Endodermal cell (in vitro differentiated cells): ENCODE measurements around the gene KLHL3. TPM values are rescaled to one million over a fixed set of nuclear protein-coding genes. Genes with fewer than 3 reads are reported as not detected.

ENCODE experiments used
- DNase-seq: peaks from one replicate; pipeline ENCODE4 v3.0.0-alpha.2; 2017
- H3K27ac ChIP-seq: 2 replicates; pipeline ENCODE4 v1.5.1; 2013; ENCODE audit warnings: mild to moderate bottlenecking, low read depth, low read length, moderate library complexity
- H3K27me3 ChIP-seq: 2 replicates; pipeline ENCODE4 v1.6.1; 2013; ENCODE audit warnings: mild to moderate bottlenecking, low read length, moderate library complexity; ENCODE audit not compliant: insufficient read depth, control insufficient read depth, poor library complexity, severe bottlenecking
- H3K36me3 ChIP-seq: 2 replicates; pipeline ENCODE4 v1.7.0; 2013; ENCODE audit warnings: mild to moderate bottlenecking, low read length, moderate library complexity; ENCODE audit not compliant: control insufficient read depth, insufficient read depth
- H3K4me1 ChIP-seq: one replicate; pipeline ENCODE4 v1.7.0; 2013; ENCODE audit warnings: low read length; ENCODE audit not compliant: control insufficient read depth, insufficient read depth
- H3K4me3 ChIP-seq: 2 replicates; pipeline ENCODE4 v1.5.1; 2013; ENCODE audit warnings: mild to moderate bottlenecking, low read length, moderate library complexity
- H3K9ac ChIP-seq: 2 replicates; pipeline ENCODE4 v1.6.1; 2013; ENCODE audit warnings: mild to moderate bottlenecking, low read length, moderate library complexity; ENCODE audit not compliant: poor library complexity, severe bottlenecking; ENCODE audit errors: extremely low read depth
- H3K9me3 ChIP-seq: 2 replicates; pipeline ENCODE4 v1.6.1; 2013; ENCODE audit warnings: mild to moderate bottlenecking, low read length, moderate library complexity; ENCODE audit not compliant: control insufficient read depth
- H3K27ac Mint-ChIP-seq: 2 replicates; pipeline ENCODE4 v1.8.0; 2020; ENCODE audit warnings: mixed read lengths
- H3K27me3 Mint-ChIP-seq: 2 replicates; pipeline ENCODE4 v1.8.0; 2021; ENCODE audit warnings: mild to moderate bottlenecking, mixed read lengths; ENCODE audit not compliant: insufficient read depth
- H3K36me3 Mint-ChIP-seq: 2 replicates; pipeline ENCODE4 v1.8.0; 2020; ENCODE audit warnings: low read depth, mixed read lengths
- H3K4me1 Mint-ChIP-seq: 2 replicates; pipeline ENCODE4 v1.8.0; 2020; ENCODE audit warnings: mixed read lengths
- H3K4me3 Mint-ChIP-seq: 2 replicates; pipeline ENCODE4 v1.8.0; 2020; ENCODE audit warnings: mild to moderate bottlenecking, moderate library complexity, mixed read lengths
- H3K9me3 Mint-ChIP-seq: 2 replicates; pipeline ENCODE4 v1.8.0; 2020; ENCODE audit warnings: mild to moderate bottlenecking, mixed read lengths
- CTCF ChIP-seq: fragments of 200-600 bp; sonication (generic); conservative IDR thresholded peaks from 2 replicates; pipeline ENCODE4 v1.5.0; 2021; ENCODE audit warnings: antibody characterized with exemption, mild to moderate bottlenecking
- WGBS, 2 experiments: methylation state at CpG; one replicate each; pipeline versions ENCODE4 v1.1.5 to v1.1.7; 2013; ENCODE audit warnings: missing lambda C conversion rate in 2 of 2, mixed read lengths in 1 of 2; ENCODE audit not compliant: insufficient coverage in 1 of 2, insufficient read length in 1 of 2; 5-methylcytosine and 5-hydroxymethylcytosine counted together
- total RNA-seq, 2 donors: library from RNA; stranded (reverse); fragmentation: NEBNext Ultra II Directional in 1 of 2; extraction: Animal tissue kit (Norgen Biotek cat#: 25700) in 1 of 2; gene quantifications; 2 replicates in 1 of 2; 3 replicates in 1 of 2; pipeline ENCODE4 v1.2.1, GENCODE V29; 2021

The KLHL3 gene
- total RNA-seq, 2 donors from 2014 or later, result 17.5 to 19.4 TPM

- WGBS, 2 experiments, result 90 to 96% methylated on average over 3 of the region's 3 CpGs
Measured at GRCh38 chr5:137589185-137589584, 146.7 kb downstream of the KLHL3 start.

DNA sequence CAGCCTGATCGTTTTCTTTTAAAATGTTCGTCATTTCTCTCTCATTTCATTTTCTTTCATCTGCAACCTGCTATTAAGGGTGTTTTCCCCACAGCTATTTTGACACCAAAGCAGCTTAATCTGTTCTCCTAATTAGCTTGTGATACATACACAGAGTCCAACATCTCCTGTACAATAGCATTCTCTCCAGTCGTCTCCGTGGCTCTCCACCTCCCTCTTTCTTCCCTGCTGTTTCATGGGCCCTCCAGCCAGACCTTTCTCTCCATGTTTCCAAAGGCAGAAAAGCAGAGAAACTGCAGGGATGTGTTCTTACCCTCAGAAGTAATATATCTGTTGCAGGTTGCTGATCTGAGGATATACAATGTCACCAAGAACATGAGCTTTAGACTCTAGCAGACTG, 148.0 kb downstream of the KLHL3 start:
- Histone ChIP-seq H3K9ac (no peak overlapping the region), H3K4me3 (no peak overlapping the region), H3K27ac (no peak overlapping the region), H3K9me3 (peaks cover 19% of the 10 kb centered on the region), H3K4me1 (no peaks in the 10 kb centered on the region), H3K36me3 (no peaks in the 10 kb centered on the region), H3K27me3 (no peaks in the 10 kb centered on the region)
- Mint-ChIP-seq H3K36me3 (no peaks in the 10 kb centered on the region), H3K27ac (no peak overlapping the region), H3K4me1 (no peaks in the 10 kb centered on the region), H3K4me3 (no peak overlapping the region), H3K27me3 (peaks cover 9% of the 10 kb centered on the region), H3K9me3 (peaks cover 15% of the 10 kb centered on the region)
- DNase-seq, result no peak
- 81 to 87% methylated on average over 4 of the region's 4 CpGs for WGBS, 2 experiments
- no peak for TF ChIP-seq CTCF

More at GRCh38 chr5:137589185-137589584, 146.7 kb downstream of the KLHL3 start:
- Mint-ChIP-seq H3K9me3 (peaks cover 15% of the 10 kb centered on the region), H3K4me1 (no peaks in the 10 kb centered on the region), H3K4me3 (no peak overlapping the region), H3K27ac (no peak overlapping the region), H3K36me3 (no peaks in the 10 kb centered on the region), H3K27me3 (peaks cover 9% of the 10 kb centered on the region)
- Histone ChIP-seq H3K9me3 (peaks cover 19% of the 10 kb centered on the region), H3K27me3 (no peaks in the 10 kb centered on the region), H3K36me3 (no peaks in the 10 kb centered on the region), H3K9ac (no peak overlapping the region), H3K4me3 (no peak overlapping the region), H3K27ac (no peak overlapping the region), H3K4me1 (no peaks in the 10 kb centered on the region)
- no peak for DNase-seq
- no peak for TF ChIP-seq CTCF

- Histone ChIP-seq H3K27me3 (no peaks in the 10 kb centered on the region), H3K9me3 (peaks cover 11% of the 10 kb centered on the region), H3K9ac (no peak overlapping the region), H3K36me3 (no peaks in the 10 kb centered on the region), H3K4me3 (no peak overlapping the region), H3K27ac (no peak overlapping the region), H3K4me1 (no peaks in the 10 kb centered on the region)
- no peak overlapping the region for H3K4me3 Mint-ChIP-seq
- DNase-seq, result no peak
- H3K36me3 Mint-ChIP-seq, result no peaks in the 10 kb centered on the region
- peaks cover 15% of the 10 kb centered on the region for H3K9me3 Mint-ChIP-seq
- no peak overlapping the region for H3K27ac Mint-ChIP-seq
- no peak for TF ChIP-seq CTCF
- peaks cover 8% of the 10 kb centered on the region for H3K27me3 Mint-ChIP-seq
- 78 to 100% methylated on average over 1 of the region's 1 CpG for WGBS, 2 experiments
- H3K4me1 Mint-ChIP-seq, result no peaks in the 10 kb centered on the region
Measured at GRCh38 chr5:137584262-137584661, 151.6 kb downstream of the KLHL3 start.
